ENCODE results near the gene KCNK16.

KCNK16 gene

DNA sequence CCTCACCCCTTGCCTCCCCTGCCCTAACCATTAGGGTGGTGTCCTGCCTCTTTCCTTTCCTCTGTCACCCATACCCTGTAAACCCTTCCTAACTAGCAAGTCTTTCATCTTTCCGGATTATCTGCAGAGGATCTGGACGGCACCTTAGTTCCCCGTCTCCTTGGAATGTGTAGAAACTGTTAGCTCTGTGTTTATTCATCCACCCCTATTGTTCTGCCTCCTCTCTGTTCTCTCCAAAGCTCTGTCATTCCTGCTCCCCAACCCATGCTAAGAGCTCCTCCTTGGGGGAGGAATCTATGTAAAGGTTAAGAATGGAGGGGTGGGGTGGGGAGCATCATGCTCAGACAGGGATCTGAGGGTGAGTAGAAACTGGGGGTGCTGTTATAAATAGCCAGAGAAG lies 53.8 kb downstream of the KCNK16 start:
- Histone ChIP-seq H3K4me2 (ENCODE audit: insufficient read depth, low read length, poor library complexity, severe bottlenecking) (no peak overlapping the region), H3K27ac (replicated peaks; ENCODE audit: low read length) (no peak overlapping the region), H3K4me1 (ENCODE audit: control insufficient read depth in 2 of 2, insufficient read depth in 1 of 2, low read depth in 1 of 2, low read length in 2 of 2) (peaks cover 0 to 2% of the 10 kb centered on the region in 2 donors), H4K8ac (ENCODE audit: low read depth, low read length) (no peak overlapping the region), H2AFZ (ENCODE audit: low read length) (no peak overlapping the region), H2BK15ac (ENCODE audit: low read length) (no peak overlapping the region), H3K79me1 (ENCODE audit: low read depth, low read length) (no peaks in the 10 kb centered on the region), H4K91ac (ENCODE audit: low read depth, low read length, poor library complexity) (no peak overlapping the region), H3K4me3 (ENCODE audit: low read length in 2 of 2) (no peak overlapping the region), H2BK5ac (ENCODE audit: low read length) (no peak overlapping the region), H3K36me3 (replicated peaks in 1 of 2; ENCODE audit: control insufficient read depth in 2 of 2, insufficient read depth in 2 of 2, low read length in 2 of 2) (no peaks in the 10 kb centered on the region), H3K9ac (ENCODE audit: low read depth, low read length, poor library complexity) (no peak overlapping the region), H2BK12ac (ENCODE audit: low read length) (no peak overlapping the region), H3K23ac (ENCODE audit: low read depth, low read length, poor library complexity) (no peak overlapping the region), H3K18ac (ENCODE audit: low read length) (no peak overlapping the region), H2BK120ac (ENCODE audit: low read depth, low read length) (no peak overlapping the region), H3K14ac (ENCODE audit: low read length) (no peak overlapping the region), H3K27me3 (ENCODE audit: control insufficient read depth in 3 of 3, insufficient read depth in 3 of 3, low read depth in 1 of 3, low read length in 3 of 3) (peaks cover 0 to 3% (median 0%) of the 10 kb centered on the region in 3 experiments), H2AK5ac (ENCODE audit: low read depth, low read length) (no peak overlapping the region), H3K4ac (ENCODE audit: low read length) (no peak overlapping the region), H3K9me3 (replicated peaks in 1 of 2; ENCODE audit: control insufficient read depth in 2 of 2, insufficient read depth in 1 of 2, low read depth in 1 of 2, low read length in 2 of 2) (no peaks in the 10 kb centered on the region)
- no CpG with 5 or more reads among the region's 3 CpGs for WGBS, 2 donors (ENCODE audit: extremely low coverage in 2 of 2, insufficient read length in 2 of 2, insufficient replicate concordance in 1 of 2)
- DNase-seq (ENCODE audit: low spot score): no peak

GRCh38 chr6:39268171-39268570 lies 54.3 kb downstream of the KCNK16 start:
- no peak overlapping the region for H3K27ac ChIP-seq (replicated peaks; ENCODE audit: low read length)
- no peaks in the 10 kb centered on the region for H3K36me3 ChIP-seq (replicated peaks in 1 of 2; ENCODE audit: control insufficient read depth in 2 of 2, insufficient read depth in 2 of 2, low read length in 2 of 2)
- H3K79me1 ChIP-seq (ENCODE audit: low read depth, low read length): no peaks in the 10 kb centered on the region
- peaks cover 0 to 2% of the 10 kb centered on the region in 2 donors for H3K4me1 ChIP-seq (ENCODE audit: control insufficient read depth in 2 of 2, insufficient read depth in 1 of 2, low read depth in 1 of 2, low read length in 2 of 2)
- no CpG with 5 or more reads among the region's 7 CpGs for WGBS, 2 donors (ENCODE audit: extremely low coverage in 2 of 2, insufficient read length in 2 of 2, insufficient replicate concordance in 1 of 2)
- DNase-seq (ENCODE audit: low spot score): no peak
- H2BK15ac ChIP-seq (ENCODE audit: low read length): no peak overlapping the region
- H3K4ac ChIP-seq (ENCODE audit: low read length): no peak overlapping the region
- H2BK120ac ChIP-seq (ENCODE audit: low read depth, low read length): no peak overlapping the region
- H2AFZ ChIP-seq (ENCODE audit: low read length): no peak overlapping the region
- H3K27me3 ChIP-seq (ENCODE audit: control insufficient read depth in 3 of 3, insufficient read depth in 3 of 3, low read depth in 1 of 3, low read length in 3 of 3): peaks cover 0 to 3% (median 0%) of the 10 kb centered on the region in 3 experiments
- no peak overlapping the region for H4K8ac ChIP-seq (ENCODE audit: low read depth, low read length)
- H3K4me3 ChIP-seq (ENCODE audit: low read length in 2 of 2): no peak overlapping the region
- H3K9me3 ChIP-seq (replicated peaks in 1 of 2; ENCODE audit: control insufficient read depth in 2 of 2, insufficient read depth in 1 of 2, low read depth in 1 of 2, low read length in 2 of 2): no peaks in the 10 kb centered on the region
- no peak overlapping the region for H2BK5ac ChIP-seq (ENCODE audit: low read length)
- H2AK5ac ChIP-seq (ENCODE audit: low read depth, low read length): no peak overlapping the region
- H3K9ac ChIP-seq (ENCODE audit: low read depth, low read length, poor library complexity): no peak overlapping the region
- no peak overlapping the region for H3K23ac ChIP-seq (ENCODE audit: low read depth, low read length, poor library complexity)
- H3K14ac ChIP-seq (ENCODE audit: low read length): no peak overlapping the region
- H4K91ac ChIP-seq (ENCODE audit: low read depth, low read length, poor library complexity): no peak overlapping the region
- H3K18ac ChIP-seq (ENCODE audit: low read length): no peak overlapping the region
- H3K4me2 ChIP-seq (ENCODE audit: insufficient read depth, low read length, poor library complexity, severe bottlenecking): no peak overlapping the region
- no peak overlapping the region for H2BK12ac ChIP-seq (ENCODE audit: low read length)

GRCh38 chr6:39266782-39267355 lies 55.6 kb downstream of the KCNK16 start:
- no peak overlapping the region for H2AK5ac ChIP-seq (ENCODE audit: low read depth, low read length)
- no peak overlapping the region for H2BK5ac ChIP-seq (ENCODE audit: low read length)
- no peaks in the 10 kb centered on the region for H3K9me3 ChIP-seq (replicated peaks in 1 of 2; ENCODE audit: control insufficient read depth in 2 of 2, insufficient read depth in 1 of 2, low read depth in 1 of 2, low read length in 2 of 2)
- H3K4me3 ChIP-seq (ENCODE audit: low read length in 2 of 2): no peak overlapping the region
- peak overlapping the region; percentile 26 for H4K91ac ChIP-seq (ENCODE audit: low read depth, low read length, poor library complexity)
- H2BK120ac ChIP-seq (ENCODE audit: low read depth, low read length): no peak overlapping the region
- no peaks in the 10 kb centered on the region for H3K36me3 ChIP-seq (replicated peaks in 1 of 2; ENCODE audit: control insufficient read depth in 2 of 2, insufficient read depth in 2 of 2, low read length in 2 of 2)
- H3K79me1 ChIP-seq (ENCODE audit: low read depth, low read length): no peaks in the 10 kb centered on the region
- peaks cover 0 to 5% (median 0%) of the 10 kb centered on the region in 3 experiments for H3K27me3 ChIP-seq (ENCODE audit: control insufficient read depth in 3 of 3, insufficient read depth in 3 of 3, low read depth in 1 of 3, low read length in 3 of 3)
- no peak overlapping the region for H3K23ac ChIP-seq (ENCODE audit: low read depth, low read length, poor library complexity)
- no CpG with 5 or more reads among the region's 5 CpGs for WGBS, 2 donors (ENCODE audit: extremely low coverage in 2 of 2, insufficient read length in 2 of 2, insufficient replicate concordance in 1 of 2)
- no peak overlapping the region for H3K4ac ChIP-seq (ENCODE audit: low read length)
- no peak overlapping the region for H3K27ac ChIP-seq (replicated peaks; ENCODE audit: low read length)
- peaks cover 0 to 2% of the 10 kb centered on the region in 2 donors for H3K4me1 ChIP-seq (ENCODE audit: control insufficient read depth in 2 of 2, insufficient read depth in 1 of 2, low read depth in 1 of 2, low read length in 2 of 2)
- no peak overlapping the region for H2BK15ac ChIP-seq (ENCODE audit: low read length)
- no peak overlapping the region for H3K14ac ChIP-seq (ENCODE audit: low read length)
- H3K4me2 ChIP-seq (ENCODE audit: insufficient read depth, low read length, poor library complexity, severe bottlenecking): no peak overlapping the region
- H3K18ac ChIP-seq (ENCODE audit: low read length): no peak overlapping the region
- no peak overlapping the region for H2BK12ac ChIP-seq (ENCODE audit: low read length)
- H4K8ac ChIP-seq (ENCODE audit: low read depth, low read length): no peak overlapping the region
- DNase-seq (ENCODE audit: low spot score): no peak
- H3K9ac ChIP-seq (ENCODE audit: low read depth, low read length, poor library complexity): no peak overlapping the region
- H2AFZ ChIP-seq (ENCODE audit: low read length): no peak overlapping the region

DNA sequence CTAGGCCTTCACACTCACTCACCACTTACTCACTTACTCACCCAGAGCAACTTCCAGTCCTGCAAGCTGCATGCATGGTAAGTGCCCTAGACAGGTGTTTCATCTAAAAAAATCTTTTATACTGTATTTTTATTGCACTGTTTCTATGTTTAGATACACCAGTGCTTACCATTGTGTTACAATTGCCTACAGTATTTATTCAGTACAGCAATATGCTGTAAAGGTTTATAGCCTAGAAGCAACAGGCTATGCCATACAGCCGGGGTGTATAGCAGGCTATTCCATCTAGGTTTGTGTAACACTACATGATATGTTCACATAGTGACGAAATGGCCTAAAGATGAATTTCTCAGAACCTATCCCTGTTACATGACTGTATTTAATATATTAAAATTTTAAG lies 56.1 kb downstream of the KCNK16 start:
- H2BK120ac ChIP-seq (ENCODE audit: low read depth, low read length): no peak overlapping the region
- no CpG with 5 or more reads among the region's 2 CpGs for WGBS, 2 donors (ENCODE audit: extremely low coverage in 2 of 2, insufficient read length in 2 of 2, insufficient replicate concordance in 1 of 2)
- no peak overlapping the region for H2BK5ac ChIP-seq (ENCODE audit: low read length)
- H2BK15ac ChIP-seq (ENCODE audit: low read length): no peak overlapping the region
- H3K14ac ChIP-seq (ENCODE audit: low read length): no peak overlapping the region
- DNase-seq (ENCODE audit: low spot score): no peak
- no peak overlapping the region for H2AFZ ChIP-seq (ENCODE audit: low read length)
- no peaks in the 10 kb centered on the region for H3K9me3 ChIP-seq (replicated peaks in 1 of 2; ENCODE audit: control insufficient read depth in 2 of 2, insufficient read depth in 1 of 2, low read depth in 1 of 2, low read length in 2 of 2)
- H4K91ac ChIP-seq (ENCODE audit: low read depth, low read length, poor library complexity): no peak overlapping the region
- no peak overlapping the region for H3K4me2 ChIP-seq (ENCODE audit: insufficient read depth, low read length, poor library complexity, severe bottlenecking)
- H3K23ac ChIP-seq (ENCODE audit: low read depth, low read length, poor library complexity): no peak overlapping the region
- no peaks in the 10 kb centered on the region for H3K36me3 ChIP-seq (replicated peaks in 1 of 2; ENCODE audit: control insufficient read depth in 2 of 2, insufficient read depth in 2 of 2, low read length in 2 of 2)
- no peak overlapping the region for H2AK5ac ChIP-seq (ENCODE audit: low read depth, low read length)
- no peak overlapping the region for H4K8ac ChIP-seq (ENCODE audit: low read depth, low read length)
- no peak overlapping the region for H3K4me3 ChIP-seq (ENCODE audit: low read length in 2 of 2)
- H3K27me3 ChIP-seq (ENCODE audit: control insufficient read depth in 3 of 3, insufficient read depth in 3 of 3, low read depth in 1 of 3, low read length in 3 of 3): peaks cover 0 to 5% (median 0%) of the 10 kb centered on the region in 3 experiments
- H3K27ac ChIP-seq (replicated peaks; ENCODE audit: low read length): no peak overlapping the region
- no peak overlapping the region for H3K4ac ChIP-seq (ENCODE audit: low read length)
- H2BK12ac ChIP-seq (ENCODE audit: low read length): no peak overlapping the region
- no peaks in the 10 kb centered on the region for H3K79me1 ChIP-seq (ENCODE audit: low read depth, low read length)
- H3K9ac ChIP-seq (ENCODE audit: low read depth, low read length, poor library complexity): no peak overlapping the region
- H3K4me1 ChIP-seq (ENCODE audit: control insufficient read depth in 2 of 2, insufficient read depth in 1 of 2, low read depth in 1 of 2, low read length in 2 of 2): peaks cover 0 to 2% of the 10 kb centered on the region in 2 donors
- H3K18ac ChIP-seq (ENCODE audit: low read length): no peak overlapping the region
